HFFc6 (cell line): ENCODE results near the gene SLC25A45. TPM values are rescaled to one million over a fixed set of nuclear protein-coding genes. Genes with fewer than 3 reads are reported as not detected.

Source experiments
- DNase-seq: peaks from one replicate; pipeline ENCODE4 v3.0.0-alpha.2; 2018
- H3K27ac Mint-ChIP-seq: 2 replicates; pipeline ENCODE4 v1.8.0; 2020; ENCODE audit warnings: mild to moderate bottlenecking, mixed read lengths
- H3K27me3 Mint-ChIP-seq: 2 replicates; pipeline ENCODE4 v1.8.0; 2021; ENCODE audit warnings: mild to moderate bottlenecking, moderate library complexity, mixed read lengths; ENCODE audit not compliant: insufficient read depth
- H3K36me3 Mint-ChIP-seq: 2 replicates; pipeline ENCODE4 v1.8.0; 2021; ENCODE audit warnings: low read depth, mixed read lengths
- H3K4me1 Mint-ChIP-seq: 2 replicates; pipeline ENCODE4 v1.8.0; 2020; ENCODE audit warnings: low read depth, mixed read lengths
- H3K4me3 Mint-ChIP-seq: 2 replicates; pipeline ENCODE4 v1.8.0; 2020; ENCODE audit warnings: mild to moderate bottlenecking, moderate library complexity, mixed read lengths
- H3K9me3 Mint-ChIP-seq: 2 replicates; pipeline ENCODE4 v1.8.0; 2020; ENCODE audit warnings: mild to moderate bottlenecking, mixed read lengths
- CTCF ChIP-seq: fragments of 200-600 bp; sonication (generic); IDR thresholded peaks from 2 replicates; pipeline ENCODE4 v1.5.0; 2021; ENCODE audit warnings: antibody characterized with exemption, mild to moderate bottlenecking
- total RNA-seq, 6 experiments: library from RNA; stranded (reverse); fragmentation: NEBNext Ultra II Directional; extraction: Animal tissue kit (Norgen Biotek cat#: 25700); gene quantifications; 2 replicates in 1 of 6; 3 replicates in 5 of 6; pipeline ENCODE4 v1.2.3, GENCODE V29; 2021

The SLC25A45 gene
- total RNA-seq, 6 experiments from 2014 or later: 4.9 to 8.9 (median 5.8) TPM

DNA sequence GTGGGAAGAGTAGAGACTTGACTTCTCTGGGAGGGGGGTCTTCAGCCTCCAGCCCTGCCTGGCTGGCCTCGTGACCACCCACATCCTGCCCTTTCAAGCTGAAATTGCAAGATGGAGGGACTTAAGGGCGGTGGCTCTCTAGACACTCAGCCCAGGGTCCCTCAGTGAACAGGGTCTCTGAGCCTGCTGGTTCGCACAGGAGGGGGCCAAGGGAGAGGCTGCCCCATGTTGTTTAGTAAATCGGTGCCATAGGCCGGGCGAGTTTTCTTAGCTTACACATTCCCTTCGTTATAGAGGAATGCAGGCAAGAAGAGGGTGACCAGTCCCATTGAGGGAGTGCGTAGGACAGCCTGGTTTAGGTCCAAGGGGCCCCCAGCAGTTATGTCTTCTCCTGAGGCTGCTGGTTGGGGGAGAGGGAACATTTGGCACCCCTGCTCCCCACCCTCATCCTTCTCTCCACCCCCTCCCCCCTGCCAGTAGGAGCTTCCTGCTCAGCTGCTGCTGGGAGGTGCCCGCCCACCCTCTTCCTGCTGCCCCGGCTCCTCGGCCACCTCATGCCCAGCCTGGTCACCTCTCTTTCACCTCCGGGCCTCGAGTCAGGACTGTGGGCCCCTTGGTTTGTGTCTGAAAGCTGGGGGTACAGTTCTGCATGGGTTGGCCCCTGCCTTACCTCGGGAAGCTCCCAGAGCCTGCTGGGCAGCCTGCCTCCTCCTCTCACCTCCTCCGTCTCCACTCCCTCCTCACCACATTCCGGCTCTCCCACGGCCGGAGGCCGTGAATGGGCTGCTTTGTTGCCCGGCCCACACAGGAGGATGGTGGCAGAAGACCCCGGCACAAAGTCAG is 7.9 kb upstream of the SLC25A45 start:
- H3K27me3 Mint-ChIP-seq: peaks cover 5% of the 10 kb centered on the region; the same call in 1 of the 2 replicates
- H3K27ac Mint-ChIP-seq: peak overlapping the region; percentile 86
- TF ChIP-seq CTCF: no peak
- peaks cover 47% of the 10 kb centered on the region for H3K4me1 Mint-ChIP-seq
- peak overlapping the region; percentile 66 for H3K4me3 Mint-ChIP-seq
- DNase-seq: no peak
- H3K9me3 Mint-ChIP-seq: no peaks in the 10 kb centered on the region
- peaks cover 5% of the 10 kb centered on the region; the same call in 1 of the 2 replicates for H3K36me3 Mint-ChIP-seq

DNA sequence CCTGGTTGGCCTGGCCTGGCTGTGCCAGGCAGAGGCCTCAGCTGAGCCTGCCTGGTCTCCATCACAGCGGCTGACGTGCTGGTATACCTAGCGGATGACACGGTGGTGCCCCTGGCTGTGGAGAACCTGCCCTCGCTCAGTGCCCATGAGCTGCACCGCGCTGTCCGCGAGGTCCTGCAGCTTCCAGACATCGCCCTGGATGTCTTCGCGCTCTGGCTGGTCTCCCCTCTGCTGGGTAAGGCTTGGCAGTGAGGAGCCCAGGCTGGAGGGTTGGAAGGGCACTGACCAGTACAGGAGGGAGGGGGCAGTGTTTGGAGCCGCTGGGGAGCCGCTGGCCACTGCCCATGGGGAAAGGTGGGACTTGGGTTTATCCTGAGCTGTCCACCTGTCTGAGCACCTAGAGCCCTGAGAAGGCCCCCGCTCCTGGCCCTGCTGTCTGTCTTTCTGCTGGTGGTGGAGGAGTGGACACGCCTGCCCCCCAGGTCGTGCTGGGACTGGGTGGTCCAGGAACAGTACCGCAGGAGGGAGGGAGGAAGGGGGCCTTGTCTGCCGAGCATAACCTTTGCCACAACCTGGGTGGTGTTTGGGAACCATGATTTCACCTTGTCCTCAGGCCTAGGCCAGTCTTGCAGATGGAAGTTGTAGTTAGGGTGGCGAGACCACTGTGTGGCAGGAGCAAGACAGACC is 7.0 kb upstream of the SLC25A45 start:
- TF ChIP-seq CTCF: no peak
- Mint-ChIP-seq H3K36me3 (peaks cover 5% of the 10 kb centered on the region; the same call in 1 of the 2 replicates), H3K27ac (peak overlapping the region; percentile 86), H3K27me3 (peaks cover 5% of the 10 kb centered on the region; the same call in 1 of the 2 replicates), H3K9me3 (no peaks in the 10 kb centered on the region), H3K4me3 (peak overlapping the region; percentile 66), H3K4me1 (peaks cover 55% of the 10 kb centered on the region)
- no peak for DNase-seq

- Mint-ChIP-seq H3K27ac (peak overlapping the region; percentile 49), H3K27me3 (peaks cover 5% of the 10 kb centered on the region; the same call in 1 of the 2 replicates), H3K4me1 (peaks cover 62% of the 10 kb centered on the region), H3K36me3 (peaks cover 5% of the 10 kb centered on the region; the same call in 1 of the 2 replicates), H3K4me3 (peak overlapping the region; percentile 93), H3K9me3 (no peaks in the 10 kb centered on the region)
- DNase-seq: no peak
- TF ChIP-seq CTCF: no peak
Observed at GRCh38 chr11:65388731-65389130, 6.3 kb upstream of the SLC25A45 start.

- no peak for TF ChIP-seq CTCF
- H3K27ac Mint-ChIP-seq: peak within 1 kb of the TSS; percentile 97
- H3K9me3 Mint-ChIP-seq: no peaks in the 10 kb centered on the region
- peak; percentile 64 for DNase-seq
- H3K36me3 Mint-ChIP-seq: no peaks in the 10 kb centered on the region; the same call in 1 of the 2 replicates
- peaks cover 75% of the 10 kb centered on the region for H3K4me1 Mint-ChIP-seq
- peaks cover 3% of the 10 kb centered on the region; the same call in 1 of the 2 replicates for H3K27me3 Mint-ChIP-seq
- peak within 1 kb of the TSS; percentile 93 for H3K4me3 Mint-ChIP-seq
Observed at GRCh38 chr11:65386307-65387140, 4.1 kb upstream of the SLC25A45 start, which contains the start of gene FRMD8. FRMD8 (plus strand) TSS chr11:65386637; CDS start chr11:65387037, 400 bp downstream.

- Mint-ChIP-seq H3K27ac (peak overlapping the region; percentile 97), H3K4me3 (peak overlapping the region; percentile 77), H3K4me1 (peaks cover 58% of the 10 kb centered on the region), H3K9me3 (no peaks in the 10 kb centered on the region), H3K36me3 (no peaks in the 10 kb centered on the region), H3K27me3 (no peaks in the 10 kb centered on the region)
- DNase-seq: peak; percentile 25
- no peak for TF ChIP-seq CTCF
Observed at GRCh38 chr11:65384301-65384889, 1.9 kb upstream of the SLC25A45 start.
